ENCODE data around the gene EXT2.

Gene EXT2

GRCh38 chr11:44049832-44050231 lies 45.6 kb upstream of the EXT2 start:
- Histone ChIP-seq H3K4me3 (ENCODE audit: low read length) (no peak overlapping the region), H3K36me3 (replicated peaks; ENCODE audit: low read depth, low read length) (no peaks in the 10 kb centered on the region), H2AFZ (ENCODE audit: low read depth, low read length) (no peak overlapping the region), H4K20me1 (ENCODE audit: insufficient read depth, low read length) (no peaks in the 10 kb centered on the region), H3K27ac (ENCODE audit: low read length) (no peak overlapping the region), H3K4me2 (ENCODE audit: low read length) (no peak overlapping the region), H3K79me2 (ENCODE audit: low read length) (no peaks in the 10 kb centered on the region), H3K9ac (ENCODE audit: low read length) (no peak overlapping the region), H3K4me1 (ENCODE audit: low read length) (no peaks in the 10 kb centered on the region), H3K27me3 (ENCODE audit: low read depth, low read length) (no peaks in the 10 kb centered on the region), H3K9me3 (ENCODE audit: insufficient read depth, low read length) (no peaks in the 10 kb centered on the region)
- no peak for TF ChIP-seq EZH2phosphoT487 (IDR thresholded peaks at IDR 0.05; ENCODE audit: low read depth)
- TF ChIP-seq, protein P1, sequence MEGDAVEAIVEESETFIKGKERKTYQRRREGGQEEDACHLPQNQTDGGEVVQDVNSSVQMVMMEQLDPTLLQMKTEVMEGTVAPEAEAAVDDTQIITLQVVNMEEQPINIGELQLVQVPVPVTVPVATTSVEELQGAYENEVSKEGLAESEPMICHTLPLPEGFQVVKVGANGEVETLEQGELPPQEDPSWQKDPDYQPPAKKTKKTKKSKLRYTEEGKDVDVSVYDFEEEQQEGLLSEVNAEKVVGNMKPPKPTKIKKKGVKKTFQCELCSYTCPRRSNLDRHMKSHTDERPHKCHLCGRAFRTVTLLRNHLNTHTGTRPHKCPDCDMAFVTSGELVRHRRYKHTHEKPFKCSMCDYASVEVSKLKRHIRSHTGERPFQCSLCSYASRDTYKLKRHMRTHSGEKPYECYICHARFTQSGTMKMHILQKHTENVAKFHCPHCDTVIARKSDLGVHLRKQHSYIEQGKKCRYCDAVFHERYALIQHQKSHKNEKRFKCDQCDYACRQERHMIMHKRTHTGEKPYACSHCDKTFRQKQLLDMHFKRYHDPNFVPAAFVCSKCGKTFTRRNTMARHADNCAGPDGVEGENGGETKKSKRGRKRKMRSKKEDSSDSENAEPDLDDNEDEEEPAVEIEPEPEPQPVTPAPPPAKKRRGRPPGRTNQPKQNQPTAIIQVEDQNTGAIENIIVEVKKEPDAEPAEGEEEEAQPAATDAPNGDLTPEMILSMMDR (IDR thresholded peaks at IDR 0.05; ENCODE audit: low read depth, low read length): no peak

- no peaks in the 10 kb centered on the region for H4K20me1 ChIP-seq (ENCODE audit: insufficient read depth, low read length)
- H3K27ac ChIP-seq (ENCODE audit: low read length): no peak overlapping the region
- H3K27me3 ChIP-seq (ENCODE audit: low read depth, low read length): no peaks in the 10 kb centered on the region
- H3K9me3 ChIP-seq (ENCODE audit: insufficient read depth, low read length): no peaks in the 10 kb centered on the region
- no peak overlapping the region for H3K4me3 ChIP-seq (ENCODE audit: low read length)
- no peak overlapping the region for H2AFZ ChIP-seq (ENCODE audit: low read depth, low read length)
- H3K4me1 ChIP-seq (ENCODE audit: low read length): no peaks in the 10 kb centered on the region
- no peak for TF ChIP-seq EZH2phosphoT487 (IDR thresholded peaks at IDR 0.05; ENCODE audit: low read depth)
- TF ChIP-seq, protein P1 (IDR thresholded peaks at IDR 0.05; ENCODE audit: low read depth, low read length): no peak
- H3K36me3 ChIP-seq (replicated peaks; ENCODE audit: low read depth, low read length): no peaks in the 10 kb centered on the region
- no peak overlapping the region for H3K9ac ChIP-seq (ENCODE audit: low read length)
- H3K4me2 ChIP-seq (ENCODE audit: low read length): no peak overlapping the region
- H3K79me2 ChIP-seq (ENCODE audit: low read length): no peaks in the 10 kb centered on the region
Measured at GRCh38 chr11:44051171-44051570, 44.3 kb upstream of the EXT2 start.

- Histone ChIP-seq H3K4me1 (ENCODE audit: low read length) (no peaks in the 10 kb centered on the region), H3K9me3 (ENCODE audit: insufficient read depth, low read length) (no peaks in the 10 kb centered on the region), H3K4me3 (ENCODE audit: low read length) (no peak overlapping the region), H3K9ac (ENCODE audit: low read length) (no peak overlapping the region), H3K4me2 (ENCODE audit: low read length) (no peak overlapping the region), H2AFZ (ENCODE audit: low read depth, low read length) (no peak overlapping the region), H3K79me2 (ENCODE audit: low read length) (no peaks in the 10 kb centered on the region), H3K27ac (ENCODE audit: low read length) (no peak overlapping the region), H3K27me3 (ENCODE audit: low read depth, low read length) (no peaks in the 10 kb centered on the region), H3K36me3 (replicated peaks; ENCODE audit: low read depth, low read length) (no peaks in the 10 kb centered on the region), H4K20me1 (ENCODE audit: insufficient read depth, low read length) (no peaks in the 10 kb centered on the region)
- no peak for TF ChIP-seq EZH2phosphoT487 (IDR thresholded peaks at IDR 0.05; ENCODE audit: low read depth)
- TF ChIP-seq, protein P1 (IDR thresholded peaks at IDR 0.05; ENCODE audit: low read depth, low read length): no peak
Measured at GRCh38 chr11:44057340-44057739, 38.1 kb upstream of the EXT2 start.

- TF ChIP-seq EZH2phosphoT487 (IDR thresholded peaks at IDR 0.05; ENCODE audit: low read depth): no peak
- TF ChIP-seq, protein P1 (IDR thresholded peaks at IDR 0.05; ENCODE audit: low read depth, low read length): no peak
- Histone ChIP-seq H3K9ac (ENCODE audit: low read length) (no peak overlapping the region), H3K79me2 (ENCODE audit: low read length) (no peaks in the 10 kb centered on the region), H3K9me3 (ENCODE audit: insufficient read depth, low read length) (no peaks in the 10 kb centered on the region), H3K27me3 (ENCODE audit: low read depth, low read length) (no peaks in the 10 kb centered on the region), H2AFZ (ENCODE audit: low read depth, low read length) (no peak overlapping the region), H3K36me3 (replicated peaks; ENCODE audit: low read depth, low read length) (no peaks in the 10 kb centered on the region), H3K4me1 (ENCODE audit: low read length) (no peaks in the 10 kb centered on the region), H3K4me2 (ENCODE audit: low read length) (no peak overlapping the region), H4K20me1 (ENCODE audit: insufficient read depth, low read length) (no peaks in the 10 kb centered on the region), H3K4me3 (ENCODE audit: low read length) (no peak overlapping the region), H3K27ac (ENCODE audit: low read length) (no peak overlapping the region)
Measured at GRCh38 chr11:44058275-44058674, 37.2 kb upstream of the EXT2 start.

Data from OCI-LY3 (cell line).